ENCODE data around the gene CC2D1B. TPM values are rescaled to one million over a fixed set of nuclear protein-coding genes. Genes with fewer than 3 reads are reported as not detected.
"Not testable (repeated sequence)": the region's sequence is repeated elsewhere in the genome, so short reads cannot be mapped to it uniquely, and the experiment has no call there.

Gene CC2D1B, protein sequence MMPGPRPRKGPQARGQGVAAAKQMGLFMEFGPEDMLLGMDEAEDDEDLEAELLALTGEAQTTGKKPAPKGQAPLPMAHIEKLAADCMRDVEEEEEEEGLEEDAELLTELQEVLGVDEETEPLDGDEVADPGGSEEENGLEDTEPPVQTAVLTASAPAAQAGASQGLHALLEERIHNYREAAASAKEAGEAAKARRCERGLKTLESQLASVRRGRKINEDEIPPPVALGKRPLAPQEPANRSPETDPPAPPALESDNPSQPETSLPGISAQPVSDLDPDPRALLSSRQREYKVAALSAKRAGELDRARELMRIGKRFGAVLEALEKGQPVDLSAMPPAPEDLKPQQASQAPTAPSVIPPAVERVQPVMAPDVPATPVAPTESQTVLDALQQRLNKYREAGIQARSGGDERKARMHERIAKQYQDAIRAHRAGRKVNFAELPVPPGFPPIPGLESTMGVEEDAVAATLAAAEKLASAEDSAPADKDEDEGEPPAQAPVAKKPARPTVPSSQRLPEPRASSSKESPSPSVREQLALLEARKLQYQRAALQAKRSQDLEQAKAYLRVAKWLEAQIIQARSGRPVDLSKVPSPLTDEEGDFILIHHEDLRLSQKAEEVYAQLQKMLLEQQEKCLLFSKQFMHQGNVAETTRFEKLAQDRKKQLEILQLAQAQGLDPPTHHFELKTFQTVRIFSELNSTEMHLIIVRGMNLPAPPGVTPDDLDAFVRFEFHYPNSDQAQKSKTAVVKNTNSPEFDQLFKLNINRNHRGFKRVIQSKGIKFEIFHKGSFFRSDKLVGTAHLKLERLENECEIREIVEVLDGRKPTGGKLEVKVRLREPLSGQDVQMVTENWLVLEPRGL
- 33.5 and 35.3 TPM in 2 replicates for total RNA-seq

DNA sequence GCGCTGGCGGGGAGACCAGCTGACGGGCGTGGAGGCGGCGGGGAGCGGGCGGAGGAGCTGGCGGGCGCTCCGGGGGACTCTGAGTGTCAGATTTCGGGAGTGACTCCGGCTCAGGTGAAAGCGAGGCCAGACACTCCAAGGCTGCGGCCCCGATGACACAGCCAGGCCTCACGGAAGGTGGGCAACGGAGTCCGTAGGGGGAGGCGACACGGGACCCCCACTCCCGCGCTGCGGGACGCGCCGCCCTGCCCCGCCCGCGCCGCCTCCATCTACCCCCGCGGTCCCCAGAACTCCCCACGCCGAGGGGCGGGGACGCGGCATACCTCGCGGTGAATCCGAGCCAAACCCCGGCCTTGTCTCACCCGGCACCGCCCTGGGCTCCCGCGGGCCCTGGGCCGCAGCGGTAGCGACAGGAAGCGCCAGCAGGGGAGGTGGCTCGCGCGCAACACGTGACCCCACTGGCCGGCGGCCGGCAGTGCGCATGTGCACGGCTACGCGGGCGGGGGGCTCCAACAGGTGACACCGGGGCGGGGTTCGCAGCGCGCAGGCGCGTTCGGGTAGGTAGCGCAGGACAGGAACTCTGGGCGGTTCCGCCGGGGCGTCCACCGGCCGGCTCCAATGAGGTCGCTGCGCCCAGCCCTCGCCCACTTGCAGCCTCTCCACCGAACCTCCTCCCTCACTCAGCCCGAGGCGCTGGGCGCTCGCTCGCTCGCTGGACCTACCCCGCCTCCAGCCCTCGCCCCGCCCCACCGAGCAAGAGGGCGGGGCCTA is at the start of gene CC2D1B:
CC2D1B (minus strand) TSS at position 460 of the 771 bp plus-strand sequence. CDS start 1,585 bp downstream, outside the sequence.
- DNase-seq (ENCODE audit: low read depth): peak; percentile 94

DNA sequence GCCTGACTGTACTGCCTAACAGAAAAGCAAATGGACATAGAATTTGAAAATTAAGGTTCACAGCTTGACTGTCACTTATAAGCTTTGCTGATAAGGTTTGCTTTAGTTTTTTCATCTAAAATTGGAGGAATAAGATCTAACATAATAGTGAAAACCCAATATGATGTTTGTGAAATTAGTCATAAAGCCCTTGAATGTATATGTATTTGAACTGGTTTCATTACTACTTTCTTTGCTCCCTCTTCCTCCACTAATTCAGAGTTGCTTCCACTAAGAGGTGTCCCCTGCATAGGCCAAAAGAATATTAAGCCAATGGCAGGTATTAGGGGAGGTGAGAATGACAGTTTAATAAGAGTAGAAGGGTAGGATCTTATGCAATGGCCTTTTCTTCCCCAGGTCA is 48.9 kb upstream of the CC2D1B start:
- DNase-seq (ENCODE audit: low read depth): no peak

DNA sequence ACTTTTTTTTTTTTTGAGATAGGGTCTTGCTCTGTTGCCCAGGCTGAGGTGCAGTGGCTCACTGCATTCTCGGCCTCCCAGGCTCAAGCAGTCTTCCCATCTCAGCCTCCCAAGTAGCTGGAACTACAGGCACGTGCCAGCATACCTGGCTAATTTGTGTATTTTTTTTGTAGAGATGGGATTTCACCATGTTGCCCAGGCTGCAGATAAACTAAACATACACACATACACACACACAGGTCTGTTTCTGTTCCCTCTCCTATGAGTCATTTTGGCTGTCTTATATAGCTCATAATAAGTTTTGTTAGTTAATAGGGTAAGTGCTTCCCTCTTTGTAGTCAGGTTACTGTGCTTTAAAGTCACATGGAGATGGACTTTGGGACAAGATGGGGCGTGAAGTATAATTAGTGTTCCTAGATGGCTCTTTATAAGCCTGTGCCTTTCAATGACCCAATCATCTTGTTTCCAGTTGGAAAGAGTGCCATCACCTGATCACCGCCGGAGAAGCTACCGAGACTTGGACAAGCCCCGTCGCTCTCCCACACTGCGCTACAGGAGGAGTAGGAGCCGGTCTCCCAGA is 47.5 kb upstream of the CC2D1B start:
- DNase-seq (ENCODE audit: low read depth): peak; percentile 24

DNA sequence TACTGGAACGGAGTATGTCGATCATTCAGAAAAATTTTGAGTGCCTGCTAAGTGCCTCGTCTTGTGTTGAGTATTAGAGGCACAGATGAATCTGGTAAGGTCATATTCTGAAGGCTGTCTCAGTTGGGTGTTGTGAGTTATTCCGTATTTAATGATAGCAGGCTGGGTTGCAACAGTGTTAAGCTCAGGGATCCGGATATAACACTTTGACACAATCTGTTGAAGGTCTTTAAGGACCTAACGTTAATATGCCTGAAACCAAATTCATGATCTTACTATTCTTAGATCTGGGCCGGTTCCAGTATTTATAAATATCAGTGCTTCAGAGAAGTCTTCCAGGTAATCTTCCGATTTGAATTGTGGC is 39.0 kb upstream of the CC2D1B start:
- DNase-seq (ENCODE audit: low read depth): no peak

DNA sequence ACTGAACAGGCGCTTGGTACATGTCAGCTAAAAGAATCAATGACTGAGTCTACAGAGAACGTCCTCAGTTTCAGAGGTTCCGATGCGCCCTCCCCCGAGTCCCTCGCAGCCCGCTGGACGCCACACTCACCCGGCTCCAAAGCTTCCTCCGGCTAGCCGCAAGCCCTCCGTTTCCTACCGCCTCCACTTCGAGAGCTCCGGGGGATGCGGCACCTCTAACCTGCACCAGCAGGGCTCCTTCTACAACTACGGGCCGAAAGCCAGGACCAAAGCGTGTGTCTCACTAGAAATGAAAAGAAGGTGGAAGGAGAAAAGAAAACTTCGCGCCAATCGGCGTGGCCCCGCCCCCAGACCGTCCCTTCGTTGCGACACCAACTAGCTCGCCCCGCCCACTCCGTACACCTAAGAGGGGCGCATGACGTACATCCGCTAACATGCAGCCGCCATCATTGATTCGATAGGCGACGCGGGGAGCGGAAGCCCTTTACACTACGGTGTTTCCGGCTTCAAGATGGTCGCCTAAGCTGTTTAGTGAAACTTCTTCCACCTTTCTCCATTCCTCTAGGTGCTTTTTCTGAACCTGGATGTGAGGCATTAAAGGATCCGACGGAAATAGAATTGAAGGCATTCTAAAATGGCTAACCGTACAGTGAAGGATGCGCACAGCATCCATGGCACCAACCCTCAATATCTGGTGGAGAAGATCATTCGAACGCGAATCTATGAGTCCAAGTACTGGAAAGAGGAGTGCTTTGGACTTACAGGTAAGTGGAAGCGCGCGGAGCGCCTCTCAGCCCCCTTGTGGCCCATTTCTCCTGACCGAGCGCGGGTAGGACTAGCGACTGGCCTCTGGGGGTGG is 38.3 kb upstream of the CC2D1B start, which contains the start of the genes ORC1 and PRPF38A:
ORC1 (minus strand) TSS at position 308 of the 859 bp plus-strand sequence. CDS start 2,200 bp downstream, outside the sequence.
PRPF38A (plus strand) TSS at position 487 of the 859 bp plus-strand sequence; CDS start at position 635, 148 bp downstream.
- peak; percentile 93 for DNase-seq (ENCODE audit: low read depth)

DNA sequence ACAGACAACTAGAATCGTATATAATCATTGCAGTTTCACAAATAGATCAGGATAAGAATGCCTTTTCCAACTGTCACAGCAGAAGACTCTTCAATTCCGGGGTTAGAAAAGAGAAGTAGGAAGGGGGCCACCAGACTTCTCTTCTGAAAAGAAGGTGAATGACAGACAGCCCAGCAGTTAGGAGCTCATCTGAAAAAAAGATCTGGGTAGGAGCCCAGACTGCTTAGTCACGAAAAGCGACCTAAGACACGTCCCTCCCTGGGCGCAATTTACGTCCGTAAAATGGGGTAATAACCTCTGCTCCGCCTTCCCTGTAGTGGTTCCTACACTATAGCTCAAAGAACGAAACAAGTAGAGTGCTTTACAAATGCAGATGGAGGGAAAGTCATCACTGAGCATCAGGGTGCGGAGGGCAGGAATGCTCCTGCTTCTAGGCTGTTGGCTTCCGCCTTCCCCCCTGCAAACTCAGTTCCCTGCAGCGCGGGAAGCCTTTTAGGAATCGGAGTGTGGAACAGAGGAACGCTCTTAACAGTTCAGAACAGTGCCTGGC is 37.6 kb upstream of the CC2D1B start:
- peak; percentile 70 for DNase-seq (ENCODE audit: low read depth)

DNA sequence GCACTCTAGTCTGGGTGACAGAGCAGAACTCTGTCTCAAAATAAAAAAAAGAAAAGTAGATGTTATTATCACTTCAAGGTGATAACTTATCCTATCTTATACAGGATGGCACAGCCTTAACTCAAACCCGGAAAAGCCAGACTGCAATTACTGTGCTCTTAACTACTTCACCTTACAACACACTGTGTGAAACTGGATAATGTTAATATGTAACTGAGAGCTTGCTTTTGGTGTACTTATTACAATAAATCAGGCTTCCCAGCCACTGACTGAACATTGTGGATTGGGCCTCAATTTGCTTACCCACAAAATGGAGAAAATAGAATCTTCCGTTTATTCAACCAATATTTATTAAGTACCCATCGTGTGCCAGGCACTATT is 36.8 kb upstream of the CC2D1B start:
- DNase-seq (ENCODE audit: low read depth): peak; percentile 90

DNA sequence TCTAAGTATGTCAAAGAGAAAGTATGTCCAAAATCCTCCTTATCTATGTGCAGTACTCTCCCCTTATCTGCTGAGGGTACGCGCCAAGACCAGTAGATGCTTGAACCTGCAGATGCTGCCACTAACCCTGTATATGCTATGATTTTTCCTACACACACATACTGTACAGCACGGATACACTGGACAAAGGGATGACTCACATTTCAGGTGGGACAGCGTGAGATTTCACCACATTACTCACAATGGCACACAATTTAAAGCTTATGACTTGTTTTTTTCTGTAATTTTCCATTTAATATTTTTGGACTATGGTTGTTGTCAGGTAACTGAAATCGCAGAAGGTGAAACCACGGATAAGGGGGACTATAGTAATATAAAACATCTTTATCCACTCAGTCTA is 34.1 kb upstream of the CC2D1B start:
- no peak for DNase-seq (ENCODE audit: low read depth)

DNA sequence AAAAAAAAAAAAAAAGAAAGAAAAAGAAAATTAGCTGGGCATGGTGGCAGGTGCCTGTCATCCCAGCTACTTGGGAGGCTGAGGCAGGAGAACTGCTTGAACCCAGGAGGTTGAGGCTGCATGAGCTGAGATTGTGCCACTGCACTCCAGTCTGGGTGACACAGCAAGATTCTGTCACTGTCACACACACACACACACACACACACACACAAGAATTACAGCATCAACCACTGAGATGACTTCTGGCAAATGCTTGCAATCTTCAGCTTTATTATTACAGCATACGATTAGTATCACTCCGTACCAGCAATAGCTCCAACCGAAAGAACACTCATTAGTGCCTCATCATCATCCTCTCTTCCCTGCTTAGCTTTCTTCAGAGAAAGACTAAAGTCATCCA is 33.6 kb upstream of the CC2D1B start:
- no peak for DNase-seq (ENCODE audit: low read depth)

DNA sequence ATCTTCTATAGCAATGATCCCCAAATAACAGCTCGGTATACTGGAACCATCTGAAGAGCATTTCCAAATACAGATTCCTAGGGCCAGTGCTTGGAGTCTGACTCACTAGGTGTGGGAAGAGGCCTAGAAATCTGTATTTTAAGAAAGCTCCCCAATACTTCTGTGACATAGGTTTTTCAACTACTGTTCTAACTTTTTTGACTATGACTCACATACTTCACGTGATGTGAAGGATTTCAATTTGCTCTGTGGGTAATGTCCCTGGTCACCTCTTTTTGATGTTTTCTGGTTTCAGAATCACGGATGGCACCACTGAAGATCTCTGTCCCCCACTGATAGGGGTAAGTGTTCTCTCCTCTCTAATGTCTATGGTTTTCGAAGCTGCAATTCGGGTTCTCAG is 27.2 kb upstream of the CC2D1B start:
- no peak for DNase-seq (ENCODE audit: low read depth)

DNA sequence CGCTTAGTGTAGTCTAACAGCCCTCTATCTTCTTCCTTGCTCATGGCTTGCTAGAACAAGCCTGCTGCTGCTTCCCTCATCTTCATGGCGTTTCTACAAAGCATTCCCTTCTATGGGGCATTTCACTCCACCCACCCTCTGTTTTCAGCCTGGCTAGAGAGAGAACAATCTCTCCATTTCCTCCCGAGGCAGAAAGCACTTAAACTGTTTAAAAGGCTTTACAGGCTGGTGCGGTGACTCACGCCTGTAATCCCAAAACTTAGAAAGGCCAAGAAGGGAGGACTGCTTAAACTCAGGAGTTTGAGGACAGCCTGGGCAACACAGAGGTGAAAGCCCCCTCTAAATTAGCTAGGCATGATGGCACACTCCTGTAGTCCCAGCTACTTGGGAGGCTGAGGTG is 20.5 kb upstream of the CC2D1B start:
- DNase-seq (ENCODE audit: low read depth): no peak

DNA sequence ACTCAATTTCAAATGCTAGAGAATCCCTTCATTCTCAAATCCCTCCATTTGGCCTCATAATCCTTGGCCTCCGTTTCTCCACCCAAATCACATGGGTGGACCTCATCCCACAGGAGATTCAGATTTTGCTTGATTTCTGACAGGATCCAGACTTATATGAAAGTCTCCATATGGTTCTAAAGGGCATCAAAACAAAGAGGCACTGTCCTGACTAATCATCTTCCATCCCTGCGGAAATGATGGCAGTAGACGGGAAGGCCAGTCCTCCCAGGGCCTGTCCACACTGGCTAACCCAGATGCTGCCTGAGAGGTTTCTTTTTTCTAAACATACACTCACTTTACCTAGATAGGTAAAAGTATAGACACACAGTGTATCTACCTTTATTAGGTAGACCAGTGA is 19.4 kb upstream of the CC2D1B start:
- DNase-seq (ENCODE audit: low read depth): no peak

DNA sequence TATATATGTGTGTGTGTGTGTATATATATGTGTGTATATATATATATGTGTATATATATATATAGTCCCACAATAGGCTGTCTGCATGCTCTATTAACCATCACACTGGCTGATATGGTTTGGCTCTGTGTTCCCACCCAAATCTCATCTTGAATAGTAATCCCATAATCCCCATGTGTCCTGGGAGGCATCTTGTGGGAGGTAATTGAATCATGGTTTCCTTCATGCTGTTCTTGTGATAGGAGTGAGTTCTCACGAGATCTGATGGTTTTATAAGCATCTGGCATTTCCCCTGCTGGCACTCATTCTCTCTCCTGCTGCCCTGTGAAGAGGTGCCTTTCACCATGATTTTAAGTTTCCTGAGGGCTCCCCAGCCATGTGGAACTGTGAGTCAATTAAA is 3.8 kb upstream of the CC2D1B start:
- not testable (repeated sequence) for DNase-seq (ENCODE audit: low read depth)

DNA sequence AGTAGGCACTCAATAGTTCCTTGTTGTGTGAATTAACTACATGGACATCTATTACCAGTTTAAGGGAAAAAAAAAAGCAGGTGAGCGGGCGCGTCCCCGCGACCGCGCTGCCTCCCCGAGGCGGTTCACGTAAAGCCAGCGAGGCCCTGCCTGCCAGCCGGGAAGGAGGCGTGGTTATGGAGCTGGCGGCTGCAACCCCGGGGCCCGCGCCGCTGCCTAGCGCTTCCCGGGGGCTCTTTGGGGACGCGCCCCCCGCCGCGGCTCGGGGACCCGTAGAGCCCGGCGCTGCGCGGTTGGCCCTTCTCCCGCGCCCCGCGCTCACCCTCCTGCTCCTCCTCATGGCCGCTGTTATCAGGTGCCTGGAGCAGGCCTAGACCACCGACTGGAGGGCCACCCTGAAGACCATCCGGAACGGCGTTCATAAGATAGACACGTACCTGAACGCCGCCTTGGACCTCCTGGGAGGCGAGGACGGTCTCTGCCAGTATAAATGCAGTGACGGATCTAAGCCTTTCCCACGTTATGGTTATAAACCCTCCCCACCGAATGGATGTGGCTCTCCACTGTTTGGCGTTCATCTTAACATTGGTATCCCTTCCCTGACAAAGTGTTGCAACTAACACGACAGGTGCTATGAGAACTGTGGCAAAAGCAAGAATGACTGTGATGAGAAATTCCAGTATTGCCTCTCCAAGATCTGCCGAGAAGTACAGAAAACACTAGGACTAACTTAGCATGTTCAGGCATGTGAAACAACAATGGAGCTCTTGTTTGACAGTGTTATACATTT is 2.6 kb upstream of the CC2D1B start:
- peak; percentile 25 for DNase-seq (ENCODE audit: low read depth)

DNA sequence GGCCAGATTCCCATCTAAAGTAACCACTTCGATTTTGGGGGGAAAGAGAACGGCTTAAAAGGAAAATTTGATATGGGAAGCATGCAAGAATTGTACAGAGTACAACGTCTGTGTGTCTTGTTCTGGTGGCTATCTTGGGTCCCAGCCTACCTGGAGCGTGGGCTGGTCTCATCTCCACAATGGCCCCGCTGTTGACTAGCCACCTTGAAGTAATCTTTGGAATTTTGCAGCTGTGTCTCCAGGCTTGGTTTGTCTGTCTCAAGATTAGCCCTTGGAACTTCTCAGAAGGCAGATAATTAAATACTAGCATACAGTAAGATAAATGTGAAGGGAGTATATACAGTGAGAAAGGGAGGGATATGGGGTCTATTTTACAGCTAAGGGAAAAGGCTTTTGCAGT is 1.3 kb upstream of the CC2D1B start:
- DNase-seq (ENCODE audit: low read depth): no peak

DNA sequence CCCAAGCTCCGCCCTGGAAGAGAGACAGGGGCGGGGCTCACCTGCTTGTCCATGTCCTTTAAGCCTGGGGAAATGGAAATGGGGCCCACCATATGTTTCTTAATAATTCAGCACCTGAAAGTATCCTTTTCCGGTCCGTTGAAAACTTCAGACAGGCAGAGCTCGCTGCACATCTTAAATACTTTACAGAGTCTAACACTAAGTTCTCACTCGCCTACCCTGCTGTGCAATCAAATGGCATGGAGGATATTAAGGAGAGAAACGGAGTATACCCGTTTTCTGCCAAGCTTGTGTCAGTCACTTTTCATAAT is 467 bp upstream of the CC2D1B start:
- DNase-seq (ENCODE audit: low read depth): no peak

DNA sequence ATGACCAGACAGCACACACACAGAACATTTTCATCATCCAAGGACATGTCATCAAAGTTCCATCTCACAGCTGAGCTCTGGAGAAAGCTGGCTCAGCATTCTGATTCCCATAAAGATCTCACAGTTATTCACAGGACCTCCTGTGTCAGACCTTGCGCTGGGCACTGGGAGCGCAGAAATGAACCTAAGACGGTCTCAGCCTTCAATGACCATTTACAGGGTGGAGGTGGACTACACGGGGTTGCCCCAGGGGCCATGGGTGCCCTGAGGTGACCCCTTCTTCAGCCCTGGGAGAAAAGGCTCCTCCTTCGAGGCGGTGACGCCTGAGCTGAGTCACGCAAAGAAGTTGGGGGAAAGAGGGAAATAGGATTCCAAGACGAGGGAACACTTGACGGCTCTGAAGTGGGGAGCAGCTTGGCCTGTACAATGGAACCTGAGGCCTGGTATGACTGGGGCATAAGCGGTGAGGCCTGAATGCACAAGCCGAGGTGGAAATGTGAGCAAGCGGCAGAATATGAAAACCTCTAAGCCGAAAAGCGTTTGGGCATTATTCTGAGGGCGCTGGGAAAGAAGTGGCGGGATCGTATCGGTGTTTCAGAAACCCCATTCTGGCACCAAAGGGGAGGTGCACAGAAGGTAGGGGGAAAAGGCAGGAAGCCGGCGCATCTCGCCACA is 797 bp downstream of the CC2D1B start:
- DNase-seq (ENCODE audit: low read depth): peak; percentile 71

DNA sequence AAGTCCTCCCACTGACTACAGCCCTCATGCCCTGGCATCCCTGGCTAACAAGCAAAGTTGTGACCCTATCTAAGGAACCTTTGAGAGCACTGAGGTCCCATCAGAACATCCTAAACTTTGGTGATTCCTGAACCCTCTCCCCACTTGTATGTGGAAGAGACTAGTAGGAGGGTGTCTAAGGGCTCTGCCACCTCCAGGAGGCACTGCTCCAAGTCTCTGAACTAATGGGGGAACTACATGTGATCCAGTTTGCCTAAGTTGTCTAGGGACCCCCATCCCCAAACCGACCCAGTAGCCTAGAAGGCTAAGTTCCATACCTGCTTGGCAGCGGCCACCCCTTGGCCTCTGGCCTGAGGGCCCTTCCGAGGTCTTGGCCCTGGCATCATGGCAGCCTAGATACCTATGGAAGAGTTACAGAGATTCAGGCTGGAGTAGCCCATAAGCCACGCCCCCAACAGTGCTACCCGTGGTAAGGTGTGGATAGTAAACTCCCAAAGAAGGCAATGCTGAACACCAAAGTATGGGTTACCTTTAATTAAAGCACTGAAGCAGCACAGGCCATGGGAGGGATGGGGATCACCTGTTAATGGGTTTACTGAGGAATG is 1.7 kb downstream of the CC2D1B start:
- no peak for DNase-seq (ENCODE audit: low read depth)

DNA sequence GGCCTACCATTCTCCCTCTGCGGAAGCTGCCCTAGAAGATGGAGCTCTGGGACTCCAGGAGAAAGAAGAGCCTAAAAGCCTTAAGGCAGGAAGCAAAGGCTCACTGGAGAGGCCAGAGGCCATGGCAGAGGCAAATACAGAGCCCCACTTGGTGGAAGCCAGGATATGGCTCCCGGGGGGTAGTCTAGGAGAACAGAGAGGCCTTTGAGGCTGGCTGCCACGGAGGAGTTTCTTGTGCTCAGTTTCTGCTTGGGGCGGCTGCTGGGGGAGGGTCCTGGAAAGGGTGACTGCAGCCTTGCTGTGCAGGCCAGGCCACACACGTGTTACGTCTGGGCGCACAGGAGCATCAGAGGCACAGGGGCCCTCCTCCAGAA is 5.4 kb downstream of the CC2D1B start:
- DNase-seq (ENCODE audit: low read depth): no peak

Measured in renal cortical epithelial cell (primary cell).